ENCODE measurements around the gene TBC1D4. TPM values are rescaled to one million over a fixed set of nuclear protein-coding genes. Genes with fewer than 3 reads are reported as not detected.

TBC1D4 gene
- total RNA-seq, 4 donors from 2014 or later: 38.5 to 53.0 (median 44.1) TPM

- WGBS, 2 donors: 89 to 91% methylated on average over 1 of the region's 1 CpG
- no peak overlapping the region for H3K4me3 ChIP-seq (ENCODE audit: low read depth, poor library complexity, severe bottlenecking)
- TF ChIP-seq CTCF (IDR thresholded peaks at IDR 0.05) (no peak), POLR2A (IDR thresholded peaks at IDR 0.05) (no peak)
- intact Hi-C loops (cut with DNase I; ENCODE audit: low total_unique reads): loop anchor here (5.0 kb wide), 2 partner anchors 107 to 177 kb away; partner anchors contain the start of gene UCHL3
- DNase-seq (ENCODE audit: low spot score in 2 of 2): no peak
Observed at GRCh38 chr13:75370774-75371173, 111.2 kb downstream of the TBC1D4 start.

GRCh38 chr13:75369981-75370380 is 112.0 kb downstream of the TBC1D4 start:
- TF ChIP-seq CTCF (IDR thresholded peaks at IDR 0.05) (no peak), POLR2A (IDR thresholded peaks at IDR 0.05) (no peak)
- H3K4me3 ChIP-seq (ENCODE audit: low read depth, poor library complexity, severe bottlenecking): no peak overlapping the region
- 92% methylated on average over 3 of the region's 3 CpGs for WGBS, 2 donors
- intact Hi-C loops (cut with DNase I; ENCODE audit: low total_unique reads): loop anchor here (5.0 kb wide), 2 partner anchors 107 to 177 kb away; partner anchors contain the start of gene UCHL3
- no peak for DNase-seq (ENCODE audit: low spot score in 2 of 2)

- no peak for DNase-seq (ENCODE audit: low spot score in 2 of 2)
- WGBS, 2 donors: 26% methylated on average over 3 of the region's 3 CpGs
- intact Hi-C loops (cut with DNase I; ENCODE audit: low total_unique reads): no loop called here
- no peak for TF ChIP-seq POLR2A (IDR thresholded peaks at IDR 0.05)
- no peak for TF ChIP-seq CTCF (IDR thresholded peaks at IDR 0.05)
- H3K4me3 ChIP-seq (ENCODE audit: low read depth, poor library complexity, severe bottlenecking): no peak overlapping the region
Observed at GRCh38 chr13:75368167-75368566, 113.8 kb downstream of the TBC1D4 start.

GRCh38 chr13:75366380-75367280 is 115.3 kb downstream of the TBC1D4 start:
- TF ChIP-seq CTCF (IDR thresholded peaks at IDR 0.05) (no peak), POLR2A (IDR thresholded peaks at IDR 0.05) (no peak)

GRCh38 chr13:75365724-75366173 is 116.2 kb downstream of the TBC1D4 start:
- DNase-seq (ENCODE audit: low spot score in 2 of 2): no peak
- H3K4me3 ChIP-seq (ENCODE audit: low read depth, poor library complexity, severe bottlenecking): no peak overlapping the region
- intact Hi-C loops (cut with DNase I; ENCODE audit: low total_unique reads): no loop called here
- 62 to 64% methylated on average over 5 of the region's 5 CpGs for WGBS, 2 donors
- no peak for TF ChIP-seq CTCF (IDR thresholded peaks at IDR 0.05)
- TF ChIP-seq POLR2A (IDR thresholded peaks at IDR 0.05): no peak

More at GRCh38 chr13:75366380-75367280, 115.3 kb downstream of the TBC1D4 start:
- intact Hi-C loops (cut with DNase I; ENCODE audit: low total_unique reads): no loop called here
- H3K4me3 ChIP-seq (ENCODE audit: low read depth, poor library complexity, severe bottlenecking): no peak overlapping the region
- DNase-seq (ENCODE audit: low spot score in 2 of 2): no peak
- WGBS, 2 donors: 72 to 74% methylated on average over 3 of the region's 3 CpGs
